HepG2 (cell line): ENCODE data around the gene ADAMTS20. TPM values are rescaled to one million over a fixed set of nuclear protein-coding genes. Genes with fewer than 3 reads are reported as not detected.

Experiments used
- ATAC-seq: fragments of 200-7000 bp; cut with Tn5 transposase; 3 replicates; pipeline ENCODE4 v1.9.1; 2020; ENCODE audit warnings: mild to moderate bottlenecking, moderate library complexity
- BruUV-seq: library from RNA; stranded (reverse); fragments of 400-500 nt; replicated peaks from 2 replicates; lab custom pipeline; 2021; lab: Mats Ljungman, UMichigan
- CTCF ChIA-PET: fragments of 300-600 bp; formaldehyde crosslinking; extraction: SDS; loops from one replicate; lab custom pipeline; 2021; ENCODE audit warnings: low total read pairs, inconsistent platforms, low intra/inter-chr PET ratio; lab: Yijun Ruan, JAX
- POLR2A ChIA-PET: fragments of 350-600 bp; sonication (Branson Sonifier 250); formaldehyde crosslinking; loops from one replicate; lab custom pipeline; 2020; ENCODE audit warnings: antibody characterized with exemption, inconsistent platforms; lab: Yijun Ruan, JAX
- DNase-seq: peaks from one replicate; pipeline ENCODE4 v3.0.0-alpha.2; 2015; ENCODE audit warnings: low spot score
- FAIRE-seq: peaks from 3 replicates; lab custom pipeline; 2011; peaks lifted over from hg19 to GRCh38; lab: Jason Lieb, UNC
- H2AFZ ChIP-seq: one replicate; pipeline ENCODE4 v1.6.1; 2011; ENCODE audit warnings: low read length, inconsistent platforms
- H3K27ac ChIP-seq: fragments of 300-600 bp; 3 replicates; pipeline ENCODE4 v1.8.0; 2011; ENCODE audit warnings: mixed run types, mild to moderate bottlenecking, mixed read lengths, low read length, inconsistent platforms; ENCODE audit not compliant: insufficient read depth; ENCODE audit errors: extremely low read length
- H3K27me3 ChIP-seq, 2 experiments: fragments of 200-600 bp in 1 of 2; 2 replicates in 1 of 2; 3 replicates in 1 of 2; pipeline versions ENCODE4 v1.6.0 to v1.8.0; 2011; ENCODE audit warnings: low read length in 2 of 2, mild to moderate bottlenecking in 2 of 2, moderate library complexity in 2 of 2, inconsistent platforms in 1 of 2; ENCODE audit not compliant: insufficient read depth in 2 of 2, control insufficient read depth in 1 of 2
- H3K36me3 ChIP-seq, 2 experiments: fragments of 200-600 bp in 1 of 2; replicated peaks in 1 of 2; 2 replicates in 1 of 2; 3 replicates in 1 of 2; pipeline versions ENCODE4 v1.5.1 to v1.8.0; 2011; ENCODE audit warnings: low read length in 2 of 2, inconsistent platforms in 1 of 2; ENCODE audit not compliant: insufficient read depth in 2 of 2, control insufficient read depth in 1 of 2
- H3K4me1 ChIP-seq: 2 replicates; pipeline ENCODE4 v1.5.1; 2012; ENCODE audit warnings: low read length, inconsistent platforms; ENCODE audit not compliant: insufficient read depth
- H3K4me2 ChIP-seq: 2 replicates; pipeline ENCODE4 v1.6.0; 2011; ENCODE audit warnings: low read depth, low read length, inconsistent platforms
- H3K4me3 ChIP-seq, 3 experiments: fragments of 200-600 bp in 1 of 3; sonication (generic), shearing (Covaris generic) in 1 of 3; replicated peaks in 1 of 3; 2 replicates each; pipeline ENCODE4 v1.5.1; 2011 to 2016; ENCODE audit warnings: low read length in 3 of 3, inconsistent platforms in 2 of 3, low read depth in 2 of 3, mild to moderate bottlenecking in 2 of 3, control low read depth in 1 of 3, mixed read lengths in 1 of 3; ENCODE audit not compliant: insufficient read depth in 1 of 3
- H3K79me2 ChIP-seq: one replicate; pipeline ENCODE4 v1.6.1; 2011; ENCODE audit warnings: low read length, inconsistent platforms; ENCODE audit not compliant: insufficient read depth
- H3K9ac ChIP-seq: 2 replicates; pipeline ENCODE4 v1.6.0; 2011; ENCODE audit warnings: mild to moderate bottlenecking, low read depth, low read length, inconsistent platforms; ENCODE audit not compliant: insufficient read depth
- H3K9me3 ChIP-seq: 2 replicates; pipeline ENCODE4 v1.5.1; 2012; ENCODE audit warnings: mild to moderate bottlenecking, low read length
- H4K20me1 ChIP-seq: 2 replicates; pipeline ENCODE4 v1.6.0; 2011; ENCODE audit warnings: inconsistent platforms, mild to moderate bottlenecking, low read length, moderate library complexity; ENCODE audit not compliant: insufficient read depth
- ATF2 ChIP-seq: sonication (generic); formaldehyde crosslinking; IDR thresholded peaks from 2 replicates; pipeline ENCODE4 v1.4.0; 2020; ENCODE audit warnings: missing genetic modification reagents
- CAMTA2 ChIP-seq: sonication (generic); formaldehyde crosslinking; IDR thresholded peaks from 2 replicates; pipeline ENCODE4 v1.4.0; 2020; ENCODE audit warnings: mild to moderate bottlenecking, missing genetic modification reagents, borderline replicate concordance
- HNRNPH1 ChIP-seq: fragments of 200-400 bp; formaldehyde crosslinking; optimal IDR thresholded peaks from 2 replicates; pipeline ENCODE3; 2017; ENCODE audit warnings: mild to moderate bottlenecking, low read depth, low read length
- JUN ChIP-seq: sonication (generic); formaldehyde crosslinking; IDR thresholded peaks from 2 replicates; pipeline ENCODE4 v1.4.0; 2020; ENCODE audit warnings: mild to moderate bottlenecking, missing genetic modification reagents
- PLRG1 ChIP-seq: fragments of 450-650 bp; conservative IDR thresholded peaks from 2 replicates; pipeline ENCODE4 v1.6.1; 2016
- RORA ChIP-seq: sonication (generic); formaldehyde crosslinking; IDR thresholded peaks from 2 replicates; pipeline ENCODE4 v1.5.0; 2020; ENCODE audit warnings: mild to moderate bottlenecking, missing genetic modification reagents, moderate library complexity
- ZFP90 ChIP-seq: sonication (generic); formaldehyde crosslinking; IDR thresholded peaks from 2 replicates; pipeline ENCODE4 v1.8.0; 2022; ENCODE audit warnings: missing genetic modification reagents, mild to moderate bottlenecking, inconsistent platforms, borderline replicate concordance
- ZKSCAN8 ChIP-seq: IDR thresholded peaks from 2 replicates; pipeline ENCODE4 v1.6.1; 2016; ENCODE audit warnings: borderline replicate concordance, missing genetic modification reagents, missing compliant biosample characterization
- ZNF180 ChIP-seq: sonication (generic); formaldehyde crosslinking; IDR thresholded peaks from 2 replicates; pipeline ENCODE4 v1.4.0; 2020; ENCODE audit warnings: low read depth, missing genetic modification reagents, borderline replicate concordance
- ZNF746 ChIP-seq: sonication (generic); formaldehyde crosslinking; IDR thresholded peaks from 2 replicates; pipeline ENCODE4 v1.8.0; 2022; ENCODE audit warnings: mild to moderate bottlenecking, missing genetic modification reagents
- ZNF891 ChIP-seq: sonication (generic); formaldehyde crosslinking; IDR thresholded peaks from 2 replicates; pipeline ENCODE4 v1.5.0; 2020; ENCODE audit warnings: mild to moderate bottlenecking, missing genetic modification reagents
- WGBS: methylation state at CpG from one replicate; pipeline ENCODE4 v1.1.6; 2017; ENCODE audit warnings: low lambda C conversion rate; 5-methylcytosine and 5-hydroxymethylcytosine counted together
- in situ Hi-C: cut with HindIII; loops from 2 replicates; pipeline ENCODE4 v1.10.0; 2017; ENCODE audit warnings: low pct_unique_long_range_greater_than_20kb; ENCODE audit not compliant: extremely low pct_ligation_motif_present
- intact Hi-C: fragments of 100-400 bp; cut with micrococcal nuclease; formaldehyde crosslinking; loops from one replicate; pipeline ENCODE4 v1.10.0; 2022; ENCODE audit not compliant: unreplicated experiment
- polyA plus RNA-seq, 8 experiments: library from polyadenylated mRNA; depleted of rRNA in 3 of 8; stranded (reverse) in 7 of 8; unstranded in 1 of 8; fragments of >200 nt; fragmentation: Illumina TruSeq in 4 of 8; extraction: Trizol in 4 of 8; gene quantifications; 2 replicates each; pipeline versions ENCODE4 v1.2.1 to v1.2.3, GENCODE V29; 2011 to 2016; ENCODE audit warnings: low read depth in 4 of 8, missing spikeins in 1 of 8, mixed read lengths in 1 of 8; ENCODE audit not compliant: insufficient read depth in 1 of 8
- total RNA-seq, 5 experiments: library from RNA; depleted of rRNA; stranded (reverse); fragments of >200 nt; fragmentation: Illumina TruSeq; extraction: Trizol; gene quantifications; 2 replicates each; pipeline ENCODE4 v1.2.3, GENCODE V29; 2016; ENCODE audit warnings: low read depth in 1 of 5

Gene ADAMTS20
- total and polyA plus RNA-seq, 2 of the 13 experiments (the other 11 are each of a cell fraction or from before 2014, with no cell fraction given): not detected

- Histone ChIP-seq H3K27ac (no peak overlapping the region), H4K20me1 (no peaks in the 10 kb centered on the region), H3K27me3 (no peaks in the 10 kb centered on the region), H3K36me3 (no peaks in the 10 kb centered on the region), H3K4me1 (no peaks in the 10 kb centered on the region), H3K9ac (no peak overlapping the region), H3K4me3 (no peak overlapping the region), H3K9me3 (no peaks in the 10 kb centered on the region), H2AFZ (no peak overlapping the region), H3K4me2 (no peak overlapping the region), H3K79me2 (no peaks in the 10 kb centered on the region)
- in situ Hi-C loops (no loop called here), intact Hi-C loops (no loop called here)
- no TSS peak for BruUV-seq
- FAIRE-seq (no peak), ATAC-seq (no peak), DNase-seq (no peak)
- CTCF ChIA-PET: no interaction called here
- TF ChIP-seq ZNF746 (CRISPR knock-in tag) (no peak), HNRNPH1 (no peak), PLRG1 (no peak), JUN (CRISPR knock-in tag) (no peak), ZKSCAN8 (no peak)
- POLR2A ChIA-PET: no interaction called here
These were observed 236.0 kb downstream of the ADAMTS20 start for GRCh38 chr12:43315961-43316360.

GRCh38 chr12:43312991-43313505, 239.0 kb downstream of the ADAMTS20 start:
- Histone ChIP-seq H3K27ac (no peak overlapping the region), H4K20me1 (no peaks in the 10 kb centered on the region), H3K9ac (no peak overlapping the region), H3K4me2 (no peak overlapping the region), H2AFZ (no peak overlapping the region), H3K27me3 (no peaks in the 10 kb centered on the region), H3K9me3 (no peaks in the 10 kb centered on the region), H3K4me3 (no peak overlapping the region), H3K79me2 (no peaks in the 10 kb centered on the region), H3K4me1 (no peaks in the 10 kb centered on the region), H3K36me3 (no peaks in the 10 kb centered on the region)
- no peak for TF ChIP-seq CAMTA2 (CRISPR knock-in tag)
- TF ChIP-seq ZNF180 (CRISPR knock-in tag): no peak
- TF ChIP-seq JUN (CRISPR knock-in tag): no peak
- TF ChIP-seq RORA: no peak
- no peak for TF ChIP-seq ZFP90
- no peak for TF ChIP-seq ATF2 (CRISPR knock-in tag)
- no peak for TF ChIP-seq ZNF891 (CRISPR knock-in tag)
- 3% methylated on average over 4 of the region's 4 CpGs for WGBS
- CTCF ChIA-PET: no interaction called here
- in situ Hi-C loops (no loop called here), intact Hi-C loops (no loop called here)
- no peak for DNase-seq
- no peak for FAIRE-seq
- no TSS peak for BruUV-seq
- POLR2A ChIA-PET: no interaction called here
- ATAC-seq: no peak
